M059J (cell line): ENCODE measurements around the gene PTPN22. TPM values are rescaled to one million over a fixed set of nuclear protein-coding genes. Genes with fewer than 3 reads are reported as not detected.
"Not testable (repeated sequence)": the region's sequence is repeated elsewhere in the genome, so short reads cannot be mapped to it uniquely, and the experiment has no call there.

ENCODE experiments used
- DNase-seq: peaks from one replicate; pipeline ENCODE4 v3.0.0-alpha.2; 2012; ENCODE audit warnings: low read depth
- total RNA-seq: library from RNA; depleted of rRNA; stranded (reverse); fragments of >200 nt; shearing (Covaris generic); gene quantifications from 2 replicates; pipeline ENCODE4 v1.2.3, GENCODE V29; 2014

Gene PTPN22
- total RNA-seq, 1 experiment from 2014 or later, result 1.9 TPM

GRCh38 chr1:113852694-113853093 lies 18.8 kb downstream of the PTPN22 start:
- DNase-seq, result not testable (repeated sequence)

GRCh38 chr1:113850127-113850796 lies 21.2 kb downstream of the PTPN22 start:
- DNase-seq, result no peak

GRCh38 chr1:113849072-113849471 lies 22.4 kb downstream of the PTPN22 start:
- DNase-seq, result no peak

GRCh38 chr1:113846391-113847035 lies 25.0 kb downstream of the PTPN22 start:
- no peak for DNase-seq

- no peak for DNase-seq
Measured at GRCh38 chr1:113836534-113836933, 35.0 kb downstream of the PTPN22 start.

- peak; percentile 63 for DNase-seq
Measured at GRCh38 chr1:113835686-113836290, 35.7 kb downstream of the PTPN22 start.

GRCh38 chr1:113834716-113835115 lies 36.8 kb downstream of the PTPN22 start:
- DNase-seq, result peak; percentile 15

- no peak for DNase-seq
Measured at GRCh38 chr1:113830039-113830438, 41.5 kb downstream of the PTPN22 start.

GRCh38 chr1:113821916-113822315 lies 49.6 kb downstream of the PTPN22 start:
- DNase-seq, result no peak

GRCh38 chr1:113818578-113818977 lies 52.9 kb downstream of the PTPN22 start:
- DNase-seq, result no peak

- no peak for DNase-seq
Measured at GRCh38 chr1:113813218-113813617, 58.3 kb downstream of the PTPN22 start.

GRCh38 chr1:113812661-113813135 lies 58.8 kb downstream of the PTPN22 start:
- no peak for DNase-seq

GRCh38 chr1:113811888-113812660 lies 59.4 kb downstream of the PTPN22 start, which contains the start of gene RSBN1:
Gene RSBN1, minus strand, starts transcription at chr1:113812476. Its CDS starts 64 bp downstream, at chr1:113812412.
- DNase-seq, result peak; percentile 100

- DNase-seq, result peak; percentile 55
Measured at GRCh38 chr1:113811156-113811887, 60.2 kb downstream of the PTPN22 start.

GRCh38 chr1:113809670-113810602 lies 61.6 kb downstream of the PTPN22 start:
- peak; percentile 86 for DNase-seq

GRCh38 chr1:113808450-113809195 lies 62.9 kb downstream of the PTPN22 start:
- DNase-seq, result no peak

- DNase-seq, result no peak
Measured at GRCh38 chr1:113805639-113806038, 65.9 kb downstream of the PTPN22 start.

- DNase-seq, result no peak
Measured at GRCh38 chr1:113805256-113805531, 66.3 kb downstream of the PTPN22 start.

GRCh38 chr1:113804421-113805255 lies 66.9 kb downstream of the PTPN22 start:
- DNase-seq, result peak; percentile 75
